ENCODE measurements around the gene FRMPD4. TPM values are rescaled to one million over a fixed set of nuclear protein-coding genes. Genes with fewer than 3 reads are reported as not detected.

The FRMPD4 gene
- total and polyA plus RNA-seq, 2 donors (not counting 1 experiment from before 2014, with no cell fraction given) = 0.50 to 1.5 TPM

DNA sequence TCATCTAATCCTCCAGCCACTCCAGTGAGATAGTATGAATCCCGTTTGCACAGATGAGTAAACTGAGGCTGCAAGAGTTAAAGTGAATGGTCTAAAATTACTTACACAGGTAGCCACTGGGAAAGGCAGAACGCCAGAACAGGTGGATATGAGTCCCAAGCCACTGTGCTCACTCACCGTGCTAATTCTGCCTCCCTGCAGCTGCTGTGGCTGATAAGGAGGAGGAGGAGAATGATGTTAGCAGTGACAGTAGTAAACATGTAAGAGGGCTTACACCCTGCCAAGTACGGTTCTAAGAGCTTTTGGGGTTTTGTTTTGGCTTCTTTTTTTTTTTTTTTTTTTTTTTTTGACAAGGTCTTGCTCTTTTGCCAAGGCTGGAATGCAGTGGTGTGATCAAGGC, 562.5 kb downstream of the FRMPD4 start:
- TF ChIP-seq EZH2 (IDR thresholded peaks at IDR 0.05; ENCODE audit: low read length, missing control alignments) = no peak
- TF ChIP-seq, protein P1, sequence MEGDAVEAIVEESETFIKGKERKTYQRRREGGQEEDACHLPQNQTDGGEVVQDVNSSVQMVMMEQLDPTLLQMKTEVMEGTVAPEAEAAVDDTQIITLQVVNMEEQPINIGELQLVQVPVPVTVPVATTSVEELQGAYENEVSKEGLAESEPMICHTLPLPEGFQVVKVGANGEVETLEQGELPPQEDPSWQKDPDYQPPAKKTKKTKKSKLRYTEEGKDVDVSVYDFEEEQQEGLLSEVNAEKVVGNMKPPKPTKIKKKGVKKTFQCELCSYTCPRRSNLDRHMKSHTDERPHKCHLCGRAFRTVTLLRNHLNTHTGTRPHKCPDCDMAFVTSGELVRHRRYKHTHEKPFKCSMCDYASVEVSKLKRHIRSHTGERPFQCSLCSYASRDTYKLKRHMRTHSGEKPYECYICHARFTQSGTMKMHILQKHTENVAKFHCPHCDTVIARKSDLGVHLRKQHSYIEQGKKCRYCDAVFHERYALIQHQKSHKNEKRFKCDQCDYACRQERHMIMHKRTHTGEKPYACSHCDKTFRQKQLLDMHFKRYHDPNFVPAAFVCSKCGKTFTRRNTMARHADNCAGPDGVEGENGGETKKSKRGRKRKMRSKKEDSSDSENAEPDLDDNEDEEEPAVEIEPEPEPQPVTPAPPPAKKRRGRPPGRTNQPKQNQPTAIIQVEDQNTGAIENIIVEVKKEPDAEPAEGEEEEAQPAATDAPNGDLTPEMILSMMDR (conservative IDR thresholded peaks at IDR 0.05 in 1 of 2, IDR thresholded peaks at IDR 0.05 in 1 of 2; ENCODE audit: low read depth in 1 of 2, low read length in 2 of 2) = no peak
- Histone ChIP-seq H2AFZ (ENCODE audit: low read length) (no peak overlapping the region), H3K27me3 (ENCODE audit: control insufficient read depth, insufficient read depth, low read length) (no peaks in the 10 kb centered on the region), H3K9ac (ENCODE audit: insufficient read depth, low read length) (no peak overlapping the region), H4K20me1 (ENCODE audit: control insufficient read depth, extremely low read depth, insufficient read depth, low read length) (no peaks in the 10 kb centered on the region), H3K27ac (ENCODE audit: insufficient read depth, low read length) (no peak overlapping the region), H3K79me2 (ENCODE audit: control insufficient read depth, insufficient read depth, low read length) (no peaks in the 10 kb centered on the region), H3K9me3 (ENCODE audit: control insufficient read depth, insufficient read depth, low read depth, low read length) (no peaks in the 10 kb centered on the region), H3K36me3 (ENCODE audit: control insufficient read depth, insufficient read depth, low read length) (no peaks in the 10 kb centered on the region), H3K4me2 (ENCODE audit: extremely low read depth, insufficient read depth, low read length) (no peak overlapping the region), H3K4me1 (ENCODE audit: control insufficient read depth, extremely low read depth, insufficient read depth, low read length) (no peaks in the 10 kb centered on the region), H3K4me3 (replicated peaks in 1 of 4; ENCODE audit: control extremely low read depth in 1 of 4, insufficient read depth in 1 of 4, low read depth in 3 of 4, low read length in 4 of 4) (no peak overlapping the region)
- DNase-seq (ENCODE audit: low read depth in 2 of 2) = no peak

DNA sequence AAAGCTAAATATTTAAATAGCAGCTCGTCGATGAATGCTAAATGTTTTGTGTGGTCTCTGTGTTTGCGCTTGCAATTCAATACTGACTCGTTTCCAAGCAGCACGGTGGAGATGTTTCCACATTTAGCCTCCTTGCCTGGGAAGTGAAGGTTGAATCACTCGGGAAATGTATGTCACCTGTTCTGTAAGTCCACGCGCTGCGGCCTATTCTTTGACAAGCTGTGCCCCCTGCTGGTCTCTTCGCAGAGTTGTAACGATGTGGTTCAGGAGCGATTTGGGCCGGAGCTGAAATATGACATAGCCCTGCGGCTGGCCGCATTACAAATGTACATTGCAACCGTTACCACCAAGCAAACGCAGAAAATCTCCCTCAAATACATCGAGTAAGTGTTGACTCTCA, 563.4 kb downstream of the FRMPD4 start:
- Histone ChIP-seq H3K27me3 (ENCODE audit: control insufficient read depth, insufficient read depth, low read length) (no peaks in the 10 kb centered on the region), H3K9ac (ENCODE audit: insufficient read depth, low read length) (no peak overlapping the region)
- peak; percentile 46 to 57 for DNase-seq (ENCODE audit: low read depth in 2 of 2)

DNA sequence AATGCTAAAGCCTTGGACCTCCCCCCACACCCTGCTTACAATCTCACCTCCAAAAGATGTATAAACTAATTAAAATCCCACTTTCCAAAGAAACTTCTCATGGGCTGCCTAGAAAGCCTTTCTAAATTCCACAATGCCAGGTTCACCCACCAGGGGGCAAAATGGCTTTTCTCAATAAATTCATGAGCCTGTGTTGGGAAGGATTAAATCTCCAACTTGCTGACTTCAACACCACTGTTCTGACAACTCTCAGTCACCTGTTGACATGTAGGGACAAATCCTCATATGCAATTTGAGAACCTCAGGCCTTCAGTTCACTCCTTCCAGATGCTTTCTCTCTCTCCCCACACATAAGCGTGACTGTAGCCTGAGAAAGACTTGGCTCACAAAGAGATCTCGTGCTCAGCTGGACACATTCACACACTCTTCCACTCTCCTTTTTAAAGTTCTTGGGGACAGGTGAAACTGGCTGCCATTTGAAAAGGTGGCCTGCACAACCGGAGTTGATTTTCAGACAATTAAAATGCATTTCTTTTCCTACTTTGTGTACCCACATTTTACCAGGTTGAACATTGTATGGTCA, 564.3 kb downstream of the FRMPD4 start:
- no peak for TF ChIP-seq EZH2 (IDR thresholded peaks at IDR 0.05; ENCODE audit: low read length, missing control alignments)
- TF ChIP-seq, protein P1 (conservative IDR thresholded peaks at IDR 0.05 in 1 of 2, IDR thresholded peaks at IDR 0.05 in 1 of 2; ENCODE audit: low read depth in 1 of 2, low read length in 2 of 2) = peak; percentile 25 to 40
- H2AFZ ChIP-seq (ENCODE audit: low read length) = no peak overlapping the region
- no peaks in the 10 kb centered on the region for H3K4me1 ChIP-seq (ENCODE audit: control insufficient read depth, extremely low read depth, insufficient read depth, low read length)
- H3K4me3 ChIP-seq (replicated peaks in 1 of 4; ENCODE audit: control extremely low read depth in 1 of 4, insufficient read depth in 1 of 4, low read depth in 3 of 4, low read length in 4 of 4) = no peak overlapping the region
- H3K4me2 ChIP-seq (ENCODE audit: extremely low read depth, insufficient read depth, low read length) = no peak overlapping the region
- H3K9me3 ChIP-seq (ENCODE audit: control insufficient read depth, insufficient read depth, low read depth, low read length) = no peaks in the 10 kb centered on the region
- no peaks in the 10 kb centered on the region for H3K36me3 ChIP-seq (ENCODE audit: control insufficient read depth, insufficient read depth, low read length)
- H3K27me3 ChIP-seq (ENCODE audit: control insufficient read depth, insufficient read depth, low read length) = no peaks in the 10 kb centered on the region
- DNase-seq (ENCODE audit: low read depth in 2 of 2) = no peak
- H4K20me1 ChIP-seq (ENCODE audit: control insufficient read depth, extremely low read depth, insufficient read depth, low read length) = no peaks in the 10 kb centered on the region
- H3K79me2 ChIP-seq (ENCODE audit: control insufficient read depth, insufficient read depth, low read length) = no peaks in the 10 kb centered on the region
- H3K27ac ChIP-seq (ENCODE audit: insufficient read depth, low read length) = no peak overlapping the region
- no peak overlapping the region for H3K9ac ChIP-seq (ENCODE audit: insufficient read depth, low read length)

More for the DNA sequence above, 563.4 kb downstream of the FRMPD4 start:
- Histone ChIP-seq H3K4me1 (ENCODE audit: control insufficient read depth, extremely low read depth, insufficient read depth, low read length) (no peaks in the 10 kb centered on the region), H3K79me2 (ENCODE audit: control insufficient read depth, insufficient read depth, low read length) (no peaks in the 10 kb centered on the region), H3K27ac (ENCODE audit: insufficient read depth, low read length) (no peak overlapping the region), H2AFZ (ENCODE audit: low read length) (no peak overlapping the region), H4K20me1 (ENCODE audit: control insufficient read depth, extremely low read depth, insufficient read depth, low read length) (no peaks in the 10 kb centered on the region), H3K4me3 (replicated peaks in 1 of 4; ENCODE audit: control extremely low read depth in 1 of 4, insufficient read depth in 1 of 4, low read depth in 3 of 4, low read length in 4 of 4) (no peak overlapping the region), H3K9me3 (ENCODE audit: control insufficient read depth, insufficient read depth, low read depth, low read length) (no peaks in the 10 kb centered on the region), H3K4me2 (ENCODE audit: extremely low read depth, insufficient read depth, low read length) (no peak overlapping the region), H3K36me3 (ENCODE audit: control insufficient read depth, insufficient read depth, low read length) (no peaks in the 10 kb centered on the region)
- no peak for TF ChIP-seq EZH2 (IDR thresholded peaks at IDR 0.05; ENCODE audit: low read length, missing control alignments)
- TF ChIP-seq, protein P1 (conservative IDR thresholded peaks at IDR 0.05 in 1 of 2, IDR thresholded peaks at IDR 0.05 in 1 of 2; ENCODE audit: low read depth in 1 of 2, low read length in 2 of 2) = peak; percentile 42 to 57
